ENCODE measurements around the gene MAML3.

GRCh38 chr4:139873111-139873860 lies 280.7 kb downstream of the MAML3 start:
- TF ChIP-seq CTCF (IDR thresholded peaks at IDR 0.05) (no peak), POLR2A (IDR thresholded peaks at IDR 0.05) (no peak)

Data from uterus (tissue), 2 donors.